Ascending aorta (tissue), 2 donors: ENCODE results near the gene MKLN1. TPM values are rescaled to one million over a fixed set of nuclear protein-coding genes. Genes with fewer than 3 reads are reported as not detected.
"Not testable (repeated sequence)": the region's sequence is repeated elsewhere in the genome, so short reads cannot be mapped to it uniquely, and the experiment has no call there.

Source experiments
- DNase-seq, 2 donors: peaks; one replicate each; pipeline ENCODE4 v3.0.0-alpha.2; 2019; ENCODE audit warnings: low spot score in 2 of 2
- H3K27ac ChIP-seq, 2 donors: fragments of 200-600 bp; sonication (generic); one replicate each; pipeline ENCODE4 v1.5.1; 2016 to 2017; ENCODE audit warnings: mild to moderate bottlenecking in 1 of 2
- H3K27me3 ChIP-seq: fragments of 200-600 bp; sonication (generic); one replicate; pipeline ENCODE4 v1.5.1; 2017
- H3K36me3 ChIP-seq, 2 donors: fragments of 200-600 bp; sonication (generic); one replicate each; pipeline ENCODE4 v1.5.1; 2016
- H3K4me1 ChIP-seq, 2 donors: fragments of 200-600 bp; sonication (generic); one replicate each; pipeline ENCODE4 v1.5.1; 2016 to 2017; ENCODE audit warnings: mild to moderate bottlenecking in 1 of 2
- H3K4me3 ChIP-seq, 2 donors: fragments of 200-600 bp; sonication (generic); one replicate each; pipeline ENCODE4 v1.5.1; 2016 to 2017; ENCODE audit warnings: mild to moderate bottlenecking in 1 of 2
- H3K9me3 ChIP-seq, 2 donors: fragments of 200-600 bp; sonication (generic); one replicate each; pipeline ENCODE4 v1.5.1; 2016
- intact Hi-C: fragments of 100-400 bp; cut with DNase I; formaldehyde crosslinking; loops from one replicate; pipeline ENCODE4 v1.15.1; 2023
- total RNA-seq: library from RNA; depleted of rRNA; stranded (reverse); fragments of >200 nt; gene quantifications from one replicate; pipeline ENCODE4 v1.1.0, GENCODE V29; 2016
- TF ChIP-seq, protein P1 (sequence below), 3 experiments: fragments of 200-600 bp in 2 of 3; fragments of 450-650 bp in 1 of 3; sonication (generic) in 2 of 3; IDR thresholded peaks; one replicate each; pipeline ENCODE4 v1.5.1; 2016 to 2019; ENCODE audit warnings: antibody characterized with exemption in 3 of 3, mild to moderate bottlenecking in 1 of 3, moderate library complexity in 1 of 3

MKLN1 gene
- total RNA-seq, 1 donor from 2014 or later, result 18.0 TPM

DNA sequence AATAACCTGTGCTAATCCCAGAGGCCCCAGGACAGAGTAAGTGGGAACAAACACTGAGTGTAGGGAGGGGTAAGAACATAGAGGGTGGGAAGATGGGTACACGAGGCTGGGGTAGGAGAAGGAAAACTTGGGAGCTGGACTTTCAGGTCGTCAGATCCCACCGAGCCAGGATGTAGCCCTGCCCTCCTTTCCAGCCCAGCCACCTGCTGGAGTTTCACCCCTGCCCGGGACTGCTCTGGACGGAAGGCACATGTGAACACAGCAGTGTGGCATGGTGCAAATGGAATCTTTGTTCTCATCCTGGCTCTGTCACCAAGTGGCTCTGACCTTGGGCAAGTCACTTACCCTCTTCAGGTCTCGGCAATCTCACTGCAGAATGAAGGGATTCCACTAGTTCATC is 176.0 kb downstream of the MKLN1 start:
- H3K4me1 ChIP-seq, result peaks cover 0 to 3% of the 10 kb centered on the region in 2 donors
- no peaks in the 10 kb centered on the region for H3K9me3 ChIP-seq
- TF ChIP-seq, protein P1, sequence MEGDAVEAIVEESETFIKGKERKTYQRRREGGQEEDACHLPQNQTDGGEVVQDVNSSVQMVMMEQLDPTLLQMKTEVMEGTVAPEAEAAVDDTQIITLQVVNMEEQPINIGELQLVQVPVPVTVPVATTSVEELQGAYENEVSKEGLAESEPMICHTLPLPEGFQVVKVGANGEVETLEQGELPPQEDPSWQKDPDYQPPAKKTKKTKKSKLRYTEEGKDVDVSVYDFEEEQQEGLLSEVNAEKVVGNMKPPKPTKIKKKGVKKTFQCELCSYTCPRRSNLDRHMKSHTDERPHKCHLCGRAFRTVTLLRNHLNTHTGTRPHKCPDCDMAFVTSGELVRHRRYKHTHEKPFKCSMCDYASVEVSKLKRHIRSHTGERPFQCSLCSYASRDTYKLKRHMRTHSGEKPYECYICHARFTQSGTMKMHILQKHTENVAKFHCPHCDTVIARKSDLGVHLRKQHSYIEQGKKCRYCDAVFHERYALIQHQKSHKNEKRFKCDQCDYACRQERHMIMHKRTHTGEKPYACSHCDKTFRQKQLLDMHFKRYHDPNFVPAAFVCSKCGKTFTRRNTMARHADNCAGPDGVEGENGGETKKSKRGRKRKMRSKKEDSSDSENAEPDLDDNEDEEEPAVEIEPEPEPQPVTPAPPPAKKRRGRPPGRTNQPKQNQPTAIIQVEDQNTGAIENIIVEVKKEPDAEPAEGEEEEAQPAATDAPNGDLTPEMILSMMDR (IDR thresholded peaks at IDR 0.05), result no peak
- intact Hi-C loops, result no loop called here
- no peak overlapping the region for H3K27ac ChIP-seq
- no peaks in the 10 kb centered on the region for H3K27me3 ChIP-seq
- no peak overlapping the region for H3K4me3 ChIP-seq
- no peaks in the 10 kb centered on the region for H3K36me3 ChIP-seq
- DNase-seq, result no peak

DNA sequence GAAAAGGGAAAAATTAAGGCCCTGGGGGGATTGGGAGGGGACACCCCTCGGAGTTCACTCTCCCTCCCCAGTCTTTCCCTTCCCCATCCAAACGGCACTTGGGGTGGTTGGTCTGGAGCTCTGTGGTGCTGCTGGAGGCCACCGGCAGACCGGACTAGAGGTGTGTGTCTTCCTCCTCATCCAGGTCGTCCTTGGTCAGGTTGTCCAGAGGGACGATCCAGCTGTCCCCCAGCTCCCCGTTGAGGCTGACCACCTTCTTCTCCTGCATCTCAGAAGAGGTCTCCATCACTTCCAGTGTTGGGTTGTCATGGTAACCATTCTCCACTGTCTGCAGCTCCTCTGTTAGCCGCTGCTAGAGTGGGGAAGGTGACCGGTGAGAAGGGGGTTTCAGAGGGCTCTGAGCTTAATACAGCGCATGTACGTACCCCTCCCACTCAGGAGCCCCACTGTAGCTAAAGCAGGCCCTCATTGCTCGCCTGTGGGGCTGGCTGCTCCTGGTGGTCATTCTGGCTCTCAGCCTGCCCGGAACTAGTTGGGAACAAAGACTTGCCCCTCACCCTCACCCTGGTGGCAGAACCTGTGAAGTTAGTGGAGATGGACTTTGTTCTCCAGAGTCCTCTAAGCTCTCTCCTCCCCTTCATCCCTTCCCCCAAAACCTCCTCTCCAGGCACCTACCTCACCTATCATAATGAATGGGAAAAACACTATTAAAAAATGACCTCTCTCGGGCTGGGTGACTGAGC is 176.7 kb downstream of the MKLN1 start:
- peaks cover 0 to 3% of the 10 kb centered on the region in 2 donors for H3K4me1 ChIP-seq
- no peak for DNase-seq
- no peaks in the 10 kb centered on the region for H3K9me3 ChIP-seq
- H3K27me3 ChIP-seq, result no peaks in the 10 kb centered on the region
- intact Hi-C loops, result no loop called here
- no peak overlapping the region for H3K27ac ChIP-seq
- TF ChIP-seq, protein P1 (IDR thresholded peaks at IDR 0.05), result no peak
- H3K36me3 ChIP-seq, result no peaks in the 10 kb centered on the region
- H3K4me3 ChIP-seq, result no peak overlapping the region

- H3K27me3 ChIP-seq, H3K4me1 ChIP-seq, H3K36me3 ChIP-seq, H3K9me3 ChIP-seq, H3K4me3 ChIP-seq, H3K27ac ChIP-seq, intact Hi-C loops, DNase-seq: not testable (repeated sequence)
Observed at GRCh38 chr7:131505037-131505620, 177.5 kb downstream of the MKLN1 start.

DNA sequence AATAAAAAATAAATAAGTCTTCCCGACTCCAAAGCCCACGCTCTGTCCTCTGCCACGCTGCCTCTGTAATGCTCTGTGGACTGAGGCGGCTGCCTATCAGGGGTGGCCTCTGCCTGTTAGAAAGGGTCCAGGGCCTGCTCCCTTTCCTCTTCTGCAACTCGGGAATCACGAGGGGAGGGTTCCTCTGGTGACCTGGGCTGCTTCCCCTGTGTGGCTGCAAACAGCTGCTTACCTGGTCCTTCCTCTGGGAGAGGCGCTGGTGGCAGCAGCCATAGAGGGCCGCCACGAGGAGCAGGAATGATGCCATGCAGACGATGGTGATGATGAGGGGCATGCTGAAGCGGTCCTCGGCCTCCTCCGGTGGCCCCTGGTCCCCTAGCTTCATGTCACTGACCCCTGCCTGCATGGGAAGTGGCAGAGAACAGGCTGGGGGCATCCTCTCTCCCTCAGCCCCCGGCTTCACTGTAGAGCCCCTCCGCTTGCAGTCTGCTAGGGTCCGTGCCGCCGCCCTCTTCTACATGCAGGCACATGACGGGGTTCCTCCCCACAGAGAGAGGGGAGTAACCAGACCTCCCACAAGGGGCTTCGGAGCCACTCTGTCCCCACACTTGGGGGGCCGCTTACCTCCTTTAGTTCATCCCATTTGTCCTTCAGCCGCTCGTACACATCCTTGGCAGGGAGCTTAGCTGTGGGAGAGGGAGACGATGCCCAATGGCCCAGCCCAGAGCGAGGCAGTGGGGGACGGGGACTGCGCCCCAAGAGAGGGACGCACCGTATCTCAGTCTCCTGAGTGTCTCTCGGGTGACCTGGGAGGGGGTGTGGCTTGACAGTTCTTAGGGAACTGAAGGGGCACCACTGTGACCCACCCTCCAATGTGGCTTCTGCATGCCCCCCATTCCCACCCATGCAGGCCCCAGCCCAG is 178.2 kb downstream of the MKLN1 start:
- peaks cover 0 to 3% of the 10 kb centered on the region in 2 donors for H3K4me1 ChIP-seq
- no peaks in the 10 kb centered on the region for H3K27me3 ChIP-seq
- intact Hi-C loops, result loop anchor here (1.0 kb wide), 1 partner anchor 40 kb away; no protein-coding TSS in a partner anchor
- H3K9me3 ChIP-seq, result no peaks in the 10 kb centered on the region
- no peaks in the 10 kb centered on the region for H3K36me3 ChIP-seq
- no peak overlapping the region for H3K4me3 ChIP-seq
- no peak overlapping the region for H3K27ac ChIP-seq
- TF ChIP-seq, protein P1 (IDR thresholded peaks at IDR 0.05), result no peak
- no peak for DNase-seq

GRCh38 chr7:131506597-131506996 is 178.9 kb downstream of the MKLN1 start:
- DNase-seq, result no peak
- H3K36me3 ChIP-seq, result no peaks in the 10 kb centered on the region
- no peak overlapping the region for H3K27ac ChIP-seq

More at GRCh38 chr7:131506597-131506996, 178.9 kb downstream of the MKLN1 start:
- Histone ChIP-seq H3K9me3 (no peaks in the 10 kb centered on the region), H3K4me1 (peaks cover 0 to 3% of the 10 kb centered on the region in 2 donors), H3K4me3 (no peak overlapping the region), H3K27me3 (no peaks in the 10 kb centered on the region)
- intact Hi-C loops, result loop anchor here (1.0 kb wide), 1 partner anchor 40 kb away; no protein-coding TSS in a partner anchor
- TF ChIP-seq, protein P1 (IDR thresholded peaks at IDR 0.05), result no peak
